Measurements from ENCODE around the gene STX5. TPM values are rescaled to one million over a fixed set of nuclear protein-coding genes. Genes with fewer than 3 reads are reported as not detected.
"Not testable (repeated sequence)": the region's sequence is repeated elsewhere in the genome, so short reads cannot be mapped to it uniquely, and the experiment has no call there.

STX5 gene
- total RNA-seq, 2 donors from 2014 or later = 32.0 to 46.8 TPM

DNA sequence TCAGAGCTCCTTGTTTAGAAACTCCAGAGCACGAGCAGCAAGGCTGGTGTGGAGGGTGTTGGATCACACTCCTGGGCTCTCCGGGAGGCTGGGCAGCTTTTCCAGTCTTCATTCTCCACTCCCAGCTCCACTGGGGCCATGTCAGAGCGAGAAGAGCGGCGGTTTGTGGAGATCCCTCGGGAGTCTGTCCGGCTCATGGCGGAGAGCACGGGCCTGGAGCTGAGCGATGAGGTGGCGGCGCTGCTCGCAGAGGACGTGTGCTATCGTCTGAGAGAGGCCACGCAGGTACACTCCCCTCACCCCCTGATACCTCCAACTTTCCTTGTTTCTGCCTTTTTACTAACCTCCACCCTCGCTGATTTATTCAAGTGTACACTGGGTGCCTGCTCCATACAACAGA, 56.2 kb downstream of the STX5 start:
- ATAC-seq (ENCODE audit: insufficient number of reproducible peaks, low FRiP score, low read depth) (no peak), DNase-seq (ENCODE audit: low spot score) (no peak)
- Histone ChIP-seq H3K4me3 (no peak overlapping the region), H3K36me3 (peaks cover 32% of the 10 kb centered on the region), H3K4me1 (ENCODE audit: control insufficient read depth in 1 of 2, low read depth in 2 of 2) (peaks cover 5 to 10% of the 10 kb centered on the region in 2 donors), H3K9me3 (no peaks in the 10 kb centered on the region), H3K27ac (no peak overlapping the region), H3K27me3 (replicated peaks; ENCODE audit: insufficient read depth) (no peaks in the 10 kb centered on the region)
- TF ChIP-seq CTCF (IDR thresholded peaks at IDR 0.05) = no peak

DNA sequence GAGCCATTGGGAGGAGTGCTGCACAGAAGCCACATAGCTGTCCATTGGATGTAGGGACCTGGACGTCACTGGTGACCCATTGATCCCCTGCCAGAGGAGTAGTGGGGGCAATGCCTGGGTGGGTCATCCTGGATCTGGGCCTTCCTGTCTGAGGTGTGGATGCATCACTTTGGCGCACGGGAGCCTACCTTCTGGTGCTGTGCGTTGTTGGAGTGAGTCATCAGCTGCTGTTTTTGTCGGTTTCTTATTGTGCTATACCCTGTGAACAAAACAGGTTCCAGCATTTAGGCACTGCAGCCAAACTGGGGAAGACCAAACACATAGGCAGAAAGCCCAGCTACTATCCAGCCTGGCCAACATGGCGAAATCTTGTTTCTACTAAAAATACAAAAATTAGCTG, 57.4 kb downstream of the STX5 start:
- Histone ChIP-seq H3K4me1 (ENCODE audit: control insufficient read depth in 1 of 2, low read depth in 2 of 2) (peaks cover 12 to 19% of the 10 kb centered on the region in 2 donors), H3K4me3 (no peak overlapping the region), H3K36me3 (peaks cover 28% of the 10 kb centered on the region), H3K27ac (no peak overlapping the region), H3K9me3 (no peaks in the 10 kb centered on the region), H3K27me3 (replicated peaks; ENCODE audit: insufficient read depth) (no peaks in the 10 kb centered on the region)
- DNase-seq (ENCODE audit: low spot score) (no peak), ATAC-seq (ENCODE audit: insufficient number of reproducible peaks, low FRiP score, low read depth) (no peak)
- TF ChIP-seq CTCF (IDR thresholded peaks at IDR 0.05) = no peak

GRCh38 chr11:62771144-62772021, 60.5 kb downstream of the STX5 start, which contains the start of gene TAF6L:
TAF6L (plus strand) TSS chr11:62771396; CDS start chr11:62775784, 4,388 bp downstream.
- H3K9me3 ChIP-seq = no peaks in the 10 kb centered on the region
- no peaks in the 10 kb centered on the region for H3K27me3 ChIP-seq (replicated peaks; ENCODE audit: insufficient read depth)
- peaks cover 18% of the 10 kb centered on the region for H3K36me3 ChIP-seq
- peaks cover 12 to 19% of the 10 kb centered on the region in 2 donors for H3K4me1 ChIP-seq (ENCODE audit: control insufficient read depth in 1 of 2, low read depth in 2 of 2)
- peak; percentile 96 for DNase-seq (ENCODE audit: low spot score)
- peak within 1 kb of the TSS; percentile 84 to 88 for H3K27ac ChIP-seq
- no peak for TF ChIP-seq CTCF (IDR thresholded peaks at IDR 0.05)
- peak; percentile 97 for ATAC-seq (ENCODE audit: insufficient number of reproducible peaks, low FRiP score, low read depth)
- H3K4me3 ChIP-seq = peak within 1 kb of the TSS; percentile 82

DNA sequence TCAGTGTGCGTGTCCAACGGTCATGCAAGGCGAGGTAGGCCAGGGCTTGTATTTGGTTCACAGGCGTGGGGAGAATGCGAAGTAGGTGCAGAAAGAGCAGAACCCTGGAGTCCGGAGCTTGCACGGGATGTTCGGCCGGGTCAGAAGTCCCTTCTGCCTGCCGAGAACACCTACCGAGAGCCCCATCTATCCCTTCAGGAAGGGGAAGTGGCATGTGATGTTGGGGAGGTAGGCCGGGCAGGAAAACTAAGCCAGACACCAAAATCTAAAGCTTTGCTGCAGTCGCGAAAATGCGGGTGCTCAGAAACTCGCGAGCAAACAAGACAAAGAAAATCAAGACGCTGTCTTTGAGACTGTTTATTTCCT, 61.1 kb downstream of the STX5 start:
- peak overlapping the region; percentile 82 for H3K4me3 ChIP-seq
- no peaks in the 10 kb centered on the region for H3K27me3 ChIP-seq (replicated peaks; ENCODE audit: insufficient read depth)
- peaks cover 12 to 19% of the 10 kb centered on the region in 2 donors for H3K4me1 ChIP-seq (ENCODE audit: control insufficient read depth in 1 of 2, low read depth in 2 of 2)
- H3K9me3 ChIP-seq = no peaks in the 10 kb centered on the region
- ATAC-seq (ENCODE audit: insufficient number of reproducible peaks, low FRiP score, low read depth) (no peak), DNase-seq (ENCODE audit: low spot score) (no peak)
- H3K27ac ChIP-seq = peak overlapping the region; percentile 84 to 88
- TF ChIP-seq CTCF (IDR thresholded peaks at IDR 0.05) = no peak
- H3K36me3 ChIP-seq = peaks cover 18% of the 10 kb centered on the region

DNA sequence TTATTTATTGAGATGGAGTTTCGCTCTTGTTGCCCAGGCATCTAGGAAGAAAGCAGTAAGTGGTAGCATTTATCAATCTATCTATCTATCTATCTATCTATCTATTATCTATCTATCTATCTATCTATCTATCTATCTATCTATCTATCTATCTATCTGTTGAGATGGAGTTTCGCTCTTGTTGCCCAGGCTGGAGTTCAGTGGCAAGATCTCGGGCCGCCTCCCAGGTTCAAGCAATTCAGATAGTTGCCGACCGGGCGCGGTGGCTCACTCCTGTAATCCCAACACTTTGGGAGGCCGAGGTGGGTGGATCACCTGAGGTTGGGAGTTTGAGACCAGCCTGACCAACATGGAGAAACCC, 71.0 kb downstream of the STX5 start:
- H3K27me3 ChIP-seq (replicated peaks; ENCODE audit: insufficient read depth); DNase-seq (ENCODE audit: low spot score); H3K9me3 ChIP-seq; H3K36me3 ChIP-seq; ATAC-seq (ENCODE audit: insufficient number of reproducible peaks, low FRiP score, low read depth): not testable (repeated sequence)
- H3K4me3 ChIP-seq = peak overlapping the region; percentile 94
- H3K27ac ChIP-seq = peak overlapping the region; percentile 83 to 89
- peaks cover 12 to 22% of the 10 kb centered on the region in 2 donors for H3K4me1 ChIP-seq (ENCODE audit: control insufficient read depth in 1 of 2, low read depth in 2 of 2)

All from thoracic aorta (tissue), 2 donors.